ENCODE data around the gene ITFG2.

DNA sequence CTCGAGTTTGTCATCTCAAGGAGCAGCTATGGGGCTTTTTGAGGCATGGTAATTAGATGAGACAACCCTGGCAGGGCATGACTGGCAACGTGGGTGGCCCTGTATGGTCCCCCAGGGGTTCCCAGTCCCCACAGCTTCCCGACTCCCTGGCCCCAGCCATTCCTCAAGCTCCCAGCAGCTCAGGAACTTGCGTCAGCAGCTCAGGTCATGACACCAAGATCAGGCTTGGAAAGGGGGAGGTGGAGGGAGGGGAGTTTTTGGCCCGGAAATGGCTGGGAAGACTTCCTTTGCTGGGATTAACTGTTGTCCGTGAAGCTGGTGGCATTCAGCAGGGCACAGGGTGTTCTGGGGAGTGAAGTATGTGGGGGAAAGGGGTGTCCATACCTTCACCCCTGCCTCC, 32.8 kb downstream of the ITFG2 start:
- TF ChIP-seq POLR2A (IDR thresholded peaks at IDR 0.05) = no peak
- TF ChIP-seq, protein P1, sequence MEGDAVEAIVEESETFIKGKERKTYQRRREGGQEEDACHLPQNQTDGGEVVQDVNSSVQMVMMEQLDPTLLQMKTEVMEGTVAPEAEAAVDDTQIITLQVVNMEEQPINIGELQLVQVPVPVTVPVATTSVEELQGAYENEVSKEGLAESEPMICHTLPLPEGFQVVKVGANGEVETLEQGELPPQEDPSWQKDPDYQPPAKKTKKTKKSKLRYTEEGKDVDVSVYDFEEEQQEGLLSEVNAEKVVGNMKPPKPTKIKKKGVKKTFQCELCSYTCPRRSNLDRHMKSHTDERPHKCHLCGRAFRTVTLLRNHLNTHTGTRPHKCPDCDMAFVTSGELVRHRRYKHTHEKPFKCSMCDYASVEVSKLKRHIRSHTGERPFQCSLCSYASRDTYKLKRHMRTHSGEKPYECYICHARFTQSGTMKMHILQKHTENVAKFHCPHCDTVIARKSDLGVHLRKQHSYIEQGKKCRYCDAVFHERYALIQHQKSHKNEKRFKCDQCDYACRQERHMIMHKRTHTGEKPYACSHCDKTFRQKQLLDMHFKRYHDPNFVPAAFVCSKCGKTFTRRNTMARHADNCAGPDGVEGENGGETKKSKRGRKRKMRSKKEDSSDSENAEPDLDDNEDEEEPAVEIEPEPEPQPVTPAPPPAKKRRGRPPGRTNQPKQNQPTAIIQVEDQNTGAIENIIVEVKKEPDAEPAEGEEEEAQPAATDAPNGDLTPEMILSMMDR (IDR thresholded peaks at IDR 0.05) = no peak
